RWPE1 (cell line): ENCODE measurements around the gene LIPC.

Source experiments
- CTCF ChIA-PET: fragments of 350-600 bp; sonication (Branson Sonifier 250); formaldehyde crosslinking; extraction: SDS; loops from one replicate; lab custom pipeline; 2021; lab: Yijun Ruan, JAX
- POLR2A ChIA-PET: fragments of 400-600 bp; formaldehyde crosslinking; extraction: SDS; loops from one replicate; lab custom pipeline; 2020; ENCODE audit warnings: antibody characterized with exemption; ENCODE audit not compliant: low non-redundant PET; lab: Yijun Ruan, JAX
- DNase-seq: peaks from one replicate; pipeline ENCODE4 v3.0.0; 2012; ENCODE audit warnings: low spot score
- H3K27ac ChIP-seq: fragments of 450-650 bp; 2 replicates; pipeline ENCODE4 v1.5.1; 2017
- CTCF ChIP-seq: fragments of 450-650 bp; conservative IDR thresholded peaks from 2 replicates; pipeline ENCODE4 v1.5.1; 2017; ENCODE audit warnings: low read depth, mild to moderate bottlenecking

Gene LIPC

DNA sequence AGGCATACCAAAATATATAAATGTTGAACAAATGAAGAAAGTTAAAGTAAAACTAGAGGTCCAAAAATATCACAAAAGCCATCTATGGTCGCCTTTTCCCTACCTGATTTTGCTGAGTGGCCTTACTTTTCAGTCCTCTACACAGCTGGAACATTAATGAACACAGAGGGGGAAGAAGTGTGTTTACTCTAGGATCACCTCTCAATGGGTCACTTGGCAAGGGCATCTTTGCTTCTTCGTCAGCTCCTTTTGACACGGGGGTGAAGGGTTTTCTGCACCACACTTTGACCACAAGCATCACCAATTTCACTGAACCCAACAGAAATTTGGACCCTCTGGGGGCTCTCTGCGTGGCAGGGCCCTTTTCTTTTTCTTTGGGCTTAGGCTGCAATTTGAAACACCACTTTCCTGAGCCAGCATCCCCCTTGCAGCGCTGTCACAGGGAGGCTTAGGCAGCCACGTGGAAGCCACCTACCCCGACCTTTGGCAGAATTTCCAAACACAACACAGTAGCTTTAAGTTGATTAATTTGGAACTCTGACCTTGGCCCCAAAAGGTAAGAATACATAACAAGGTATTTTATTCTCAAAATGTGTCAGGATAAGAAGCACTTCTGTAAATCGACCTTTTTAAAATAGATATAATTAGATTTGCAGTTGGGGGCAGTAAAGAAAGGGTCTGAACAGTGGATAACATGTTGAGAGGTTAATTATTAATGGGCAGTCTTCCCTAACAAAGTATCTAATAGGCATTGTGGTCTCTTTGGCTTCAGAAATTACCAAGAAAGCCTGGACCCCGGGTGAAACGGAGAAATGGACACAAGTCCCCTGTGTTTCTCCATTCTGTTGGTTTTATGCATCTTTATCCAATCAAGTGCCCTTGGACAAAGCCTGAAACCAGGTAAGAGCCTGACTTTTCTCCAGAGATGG lies at the start of gene LIPC:
Gene LIPC, plus strand, starts transcription at position 771 of the 929 bp plus-strand sequence. Its CDS starts 42 bp downstream, at position 813.
- ChIA-PET CTCF (no interaction called here), POLR2A (no interaction called here)
- no peak for TF ChIP-seq CTCF
- no peak for DNase-seq
- H3K27ac ChIP-seq = no peak within 1 kb of the TSS

DNA sequence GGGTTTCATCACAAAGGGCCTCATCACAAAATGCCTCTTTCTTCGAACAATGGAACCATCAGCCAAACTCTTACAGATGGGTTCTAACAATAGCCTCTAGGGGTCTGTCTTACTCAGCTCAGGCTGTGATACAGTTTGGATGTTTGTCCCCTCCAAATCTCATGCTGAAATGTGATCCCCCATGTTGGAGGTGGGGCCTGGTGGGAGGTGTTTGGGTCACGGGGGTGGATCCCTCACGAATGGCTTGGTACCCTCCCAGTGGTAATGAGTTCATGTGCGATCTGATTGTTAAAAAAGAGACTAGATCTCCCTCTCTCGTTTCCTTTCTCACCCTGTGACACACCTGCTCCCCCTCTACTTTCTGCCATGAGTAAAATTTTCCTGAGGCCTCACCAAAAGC lies 47.9 kb upstream of the LIPC start:
- TF ChIP-seq CTCF = no peak
- CTCF ChIA-PET = interaction anchor here (1.2 kb wide), 1 partner anchor 25 kb away, joined by 3 read pairs; no protein-coding TSS in a partner anchor
- H3K27ac ChIP-seq = no peak overlapping the region
- POLR2A ChIA-PET = no interaction called here
- DNase-seq = no peak

DNA sequence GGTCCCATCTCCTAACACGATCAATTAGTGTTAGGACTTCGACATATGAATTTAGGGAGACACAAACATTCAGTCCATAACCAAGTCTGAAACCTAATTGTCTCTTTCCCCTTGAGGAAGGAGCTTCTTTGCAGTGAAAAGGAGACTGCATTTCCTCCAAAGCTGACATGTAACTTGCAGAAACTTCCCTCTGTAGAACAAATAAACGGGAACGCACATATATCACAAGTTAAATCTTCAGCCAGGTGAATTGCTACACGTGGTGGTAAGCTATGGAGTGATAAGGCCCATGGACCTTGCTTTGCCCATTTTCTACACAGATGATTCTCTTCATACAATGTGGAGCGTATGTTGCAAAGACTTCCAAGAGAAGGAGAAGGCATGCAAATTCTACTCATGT lies 47.1 kb upstream of the LIPC start:
- H3K27ac ChIP-seq = no peak overlapping the region
- no peak for TF ChIP-seq CTCF
- DNase-seq = no peak
- ChIA-PET POLR2A (no interaction called here), CTCF (interaction anchor here (0.6 to 1.2 kb wide), 2 partner anchors 25 to 1349 kb away, joined by 3 to 4 read pairs; no protein-coding TSS in a partner anchor)

DNA sequence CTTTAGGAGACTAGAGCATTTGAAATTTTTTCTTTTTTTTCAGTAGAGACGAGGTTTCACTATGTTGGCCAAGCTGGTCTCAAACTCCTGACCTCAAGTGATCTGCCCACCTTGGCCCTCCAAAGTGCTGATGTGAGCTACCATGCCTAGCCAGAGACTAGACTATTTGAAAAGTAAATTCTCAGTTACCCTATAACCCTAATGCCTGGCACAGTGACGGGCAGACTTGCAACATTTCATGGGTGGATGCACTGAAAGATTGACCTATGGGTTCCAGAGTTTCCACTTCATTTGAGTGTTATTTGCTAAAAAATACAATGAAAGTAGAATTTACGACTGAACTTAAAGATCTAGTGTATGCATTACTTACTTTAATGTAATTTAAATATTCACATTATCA lies 45.7 kb upstream of the LIPC start:
- H3K27ac ChIP-seq = no peak overlapping the region
- TF ChIP-seq CTCF = no peak
- DNase-seq = no peak
- ChIA-PET CTCF (no interaction called here), POLR2A (no interaction called here)

- CTCF ChIA-PET = no interaction called here
- no peak overlapping the region for H3K27ac ChIP-seq
- POLR2A ChIA-PET = no interaction called here
- TF ChIP-seq CTCF = no peak
- no peak for DNase-seq
These were observed 45.1 kb upstream of the LIPC start for GRCh38 chr15:58386641-58387040.

GRCh38 chr15:58387130-58387529 lies 44.7 kb upstream of the LIPC start:
- ChIA-PET POLR2A (no interaction called here), CTCF (no interaction called here)
- no peak overlapping the region for H3K27ac ChIP-seq
- no peak for DNase-seq
- TF ChIP-seq CTCF = no peak
